Right forelimb (tissue), 1 donor: ENCODE results near the gene DLG3.
A peak's percentile ranks its signal among the peaks of the same experiment; 100 is the strongest.

Experiments used
- DNase-seq: peaks from one replicate; pipeline ENCODE4 v3.0.0-alpha.2; 2018

The DLG3 gene

GRCh38 chrX:70437921-70438665 lies 6.5 kb upstream of the DLG3 start:
- DNase-seq = no peak

DNA sequence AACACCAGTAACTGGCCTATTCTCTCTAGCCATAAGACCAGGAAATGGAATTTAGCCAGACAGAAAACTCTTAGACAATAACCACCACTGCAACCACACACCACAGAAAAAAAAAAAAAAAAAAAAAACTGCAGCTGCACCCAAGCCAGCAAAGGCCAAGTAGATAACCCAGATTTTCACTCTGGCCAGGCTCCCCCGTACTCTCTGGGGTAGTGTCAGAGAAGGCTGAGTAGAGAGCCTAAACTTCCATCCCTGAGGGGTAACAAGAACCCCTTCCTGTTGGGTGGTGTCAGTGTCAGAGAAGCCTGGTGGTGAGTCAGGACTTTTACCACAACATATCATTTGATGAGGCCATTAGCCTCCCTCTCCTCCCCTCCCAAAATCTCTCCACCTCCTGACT lies 5.6 kb upstream of the DLG3 start:
- DNase-seq = no peak

DNA sequence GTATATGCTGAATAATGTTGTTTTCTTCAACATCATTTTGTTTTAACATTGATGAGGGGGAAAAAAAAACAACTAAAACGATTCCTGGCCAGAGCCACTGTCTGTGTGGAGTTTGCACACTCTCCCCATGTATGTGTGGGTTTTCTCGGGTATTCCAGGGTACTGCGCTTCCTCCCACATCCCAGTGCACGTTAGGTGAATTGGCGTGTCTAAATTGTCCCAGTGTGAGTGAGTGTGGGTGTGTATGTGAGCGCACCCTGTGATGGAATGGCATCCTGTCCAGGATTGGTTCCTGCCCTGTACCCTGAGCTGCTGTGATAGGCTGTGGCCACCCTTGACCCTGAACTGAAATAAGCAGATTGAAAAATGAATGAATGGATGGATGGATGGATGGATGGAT lies 2.4 kb upstream of the DLG3 start:
- no peak for DNase-seq

GRCh38 chrX:70444946-70445656 lies 466 bp downstream of the DLG3 start:
- no peak for DNase-seq

DNA sequence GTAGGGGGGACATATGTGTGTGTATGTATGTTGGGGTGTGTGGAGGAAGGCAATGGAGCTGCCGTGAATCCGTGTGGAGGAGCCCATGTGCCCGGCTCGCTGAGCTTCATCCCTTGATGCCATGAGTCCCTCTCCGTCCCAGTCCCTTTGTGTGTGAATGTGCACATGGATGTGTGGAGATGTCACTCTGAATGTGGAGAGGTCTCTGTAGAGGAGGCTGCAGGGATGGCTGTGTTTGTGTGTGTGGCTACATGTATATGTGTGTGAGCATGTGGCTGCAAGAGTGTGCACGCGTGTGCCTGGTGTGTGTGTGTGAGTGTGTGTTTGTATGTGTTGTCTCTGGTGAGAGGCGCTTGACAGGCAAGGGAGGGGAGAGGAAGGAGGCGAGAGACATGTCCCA lies 1.3 kb downstream of the DLG3 start:
- DNase-seq = no peak

DNA sequence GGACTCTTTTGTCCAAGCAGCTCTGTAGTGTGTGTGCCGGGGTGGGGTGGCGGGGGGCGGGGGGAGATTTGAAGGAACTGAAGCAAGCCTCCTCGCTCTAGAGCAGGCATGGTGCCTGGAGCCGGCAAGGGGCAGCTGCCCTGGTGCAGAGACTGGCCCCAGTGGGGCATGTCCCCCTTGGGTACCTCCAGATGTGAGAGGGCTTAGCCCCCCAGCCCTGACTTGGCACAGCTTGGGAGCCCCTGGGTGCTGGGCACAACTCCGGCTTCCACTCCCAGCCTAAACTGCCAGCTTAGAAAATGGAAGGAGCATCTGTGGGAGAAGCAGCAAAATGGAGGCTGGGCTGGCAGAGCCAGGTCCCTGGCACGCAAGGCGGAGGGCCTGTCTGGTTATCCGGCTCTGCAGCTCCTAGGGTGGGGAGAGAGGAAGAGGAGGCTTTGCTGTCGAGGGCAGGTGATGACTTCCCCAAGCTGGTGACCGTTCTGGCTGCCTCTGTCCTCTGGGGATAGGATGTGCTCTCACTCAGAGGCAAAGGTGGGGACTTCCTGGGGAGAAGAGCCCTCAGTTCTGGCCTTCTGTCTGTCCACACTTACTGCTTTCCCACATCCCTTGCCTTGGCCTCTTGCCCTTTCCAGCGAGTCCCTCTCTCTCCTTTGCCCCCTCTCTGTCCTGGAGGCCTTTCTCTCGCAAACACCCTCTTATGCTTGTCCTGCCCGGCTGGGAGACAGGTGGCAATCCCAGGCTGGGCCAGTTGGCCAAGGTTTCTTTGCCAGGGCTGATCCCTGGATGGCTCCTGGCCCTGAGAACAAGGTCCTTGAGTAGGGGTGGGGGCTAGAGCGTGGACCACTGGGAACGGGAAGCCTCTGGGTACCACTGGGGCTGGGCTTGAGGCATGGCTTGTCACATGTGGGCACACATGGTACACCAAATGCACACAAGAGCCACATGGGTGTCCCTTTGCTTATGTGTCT lies 2.0 kb downstream of the DLG3 start:
- DNase-seq = no peak

DNA sequence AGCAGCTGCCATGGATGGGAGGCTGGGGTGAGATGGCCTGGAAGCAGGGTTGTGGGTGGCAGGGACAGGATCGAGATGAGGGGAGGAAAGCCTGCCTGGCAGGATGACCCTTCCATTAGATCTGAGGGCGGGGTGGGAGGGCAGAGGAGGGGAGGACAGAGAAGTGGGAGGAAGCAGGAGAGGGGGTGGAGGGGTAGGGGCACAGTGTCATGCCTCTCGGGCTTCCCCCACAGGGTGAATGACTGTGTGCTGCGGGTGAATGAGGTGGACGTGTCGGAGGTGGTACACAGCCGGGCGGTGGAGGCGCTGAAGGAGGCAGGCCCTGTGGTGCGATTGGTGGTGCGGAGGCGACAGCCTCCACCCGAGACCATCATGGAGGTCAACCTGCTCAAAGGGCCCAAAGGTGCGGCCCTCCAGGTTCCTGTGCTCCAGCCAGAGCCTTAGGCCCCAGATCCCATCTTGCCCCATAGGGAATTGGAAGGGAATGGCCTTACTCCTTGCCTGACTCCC lies 4.9 kb downstream of the DLG3 start:
- no peak for DNase-seq

DNA sequence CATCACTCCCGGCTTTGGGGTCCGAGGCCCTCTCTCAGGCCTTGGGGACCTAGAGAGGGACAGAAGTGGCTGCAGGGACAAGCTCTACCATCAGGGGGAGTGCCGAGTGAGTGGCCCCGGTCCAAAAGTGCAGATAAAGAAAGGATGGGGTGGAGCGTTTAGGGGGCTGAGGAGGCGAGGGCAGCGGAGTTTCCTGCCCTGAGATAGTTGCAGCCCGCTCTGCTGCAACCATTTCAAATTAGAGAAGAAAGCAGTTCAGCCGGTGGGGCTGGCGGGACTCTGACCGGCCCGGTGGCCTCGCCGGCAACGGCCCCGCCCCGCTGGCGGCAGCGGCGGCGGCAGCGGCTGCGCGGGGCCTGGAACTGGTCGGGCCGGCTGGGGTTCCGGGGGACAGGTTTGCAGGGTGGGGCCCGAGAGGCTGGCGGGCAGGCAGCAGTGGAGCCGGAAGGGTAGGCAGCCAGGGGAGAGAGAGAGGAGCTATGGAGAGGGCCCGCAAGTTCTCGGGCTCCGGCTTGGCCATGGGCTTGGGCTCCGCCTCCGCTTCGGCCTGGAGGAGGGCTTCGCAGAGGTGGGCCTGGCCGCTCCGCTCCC lies 7.6 kb downstream of the DLG3 start:
- DNase-seq = peak; percentile 66

GRCh38 chrX:70453024-70453618 lies 8.5 kb downstream of the DLG3 start:
- DNase-seq = no peak

GRCh38 chrX:70454441-70455365 lies 10.1 kb downstream of the DLG3 start:
- DNase-seq = peak; percentile 77

DNA sequence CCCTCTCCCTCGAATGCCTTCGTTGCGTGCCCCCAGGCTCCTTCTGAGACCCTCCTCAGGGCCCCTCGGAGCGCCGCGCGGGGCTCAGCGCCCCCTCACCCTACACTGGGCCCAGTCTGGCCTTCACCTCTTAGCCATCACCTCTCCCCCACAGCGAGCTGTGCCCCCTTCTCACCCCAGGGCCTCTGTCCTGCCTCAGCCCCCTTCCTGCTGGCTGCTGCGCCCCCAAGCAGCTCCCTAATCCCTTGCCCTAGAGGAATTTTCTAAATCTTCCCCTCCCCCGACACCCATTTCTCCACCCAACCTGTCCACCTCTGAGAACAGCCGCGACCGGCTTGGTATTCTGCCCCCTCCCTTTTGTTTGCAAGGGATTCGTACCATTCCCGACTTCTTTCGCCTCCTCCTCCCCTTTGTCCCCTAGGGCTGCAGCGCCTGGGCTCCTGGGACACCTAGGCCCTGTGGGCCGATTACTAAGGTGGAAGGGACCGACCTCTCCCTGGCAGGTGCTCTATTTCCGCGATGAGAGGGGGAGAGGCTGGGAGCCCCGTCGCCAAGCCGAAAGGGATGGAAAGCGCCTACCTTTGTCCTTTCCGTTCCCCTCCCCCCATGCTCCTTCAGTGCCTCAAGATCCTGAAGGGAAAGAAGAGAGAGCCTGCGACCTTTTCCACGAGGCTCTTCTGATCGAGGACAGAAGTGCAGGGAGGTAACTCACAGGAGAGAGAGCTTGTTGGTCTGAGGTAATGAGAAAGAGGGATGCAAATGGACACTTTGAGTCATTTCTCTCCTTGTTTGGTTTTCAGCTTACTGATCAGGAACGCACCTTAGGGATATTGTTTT lies 10.9 kb downstream of the DLG3 start:
- no peak for DNase-seq

DNA sequence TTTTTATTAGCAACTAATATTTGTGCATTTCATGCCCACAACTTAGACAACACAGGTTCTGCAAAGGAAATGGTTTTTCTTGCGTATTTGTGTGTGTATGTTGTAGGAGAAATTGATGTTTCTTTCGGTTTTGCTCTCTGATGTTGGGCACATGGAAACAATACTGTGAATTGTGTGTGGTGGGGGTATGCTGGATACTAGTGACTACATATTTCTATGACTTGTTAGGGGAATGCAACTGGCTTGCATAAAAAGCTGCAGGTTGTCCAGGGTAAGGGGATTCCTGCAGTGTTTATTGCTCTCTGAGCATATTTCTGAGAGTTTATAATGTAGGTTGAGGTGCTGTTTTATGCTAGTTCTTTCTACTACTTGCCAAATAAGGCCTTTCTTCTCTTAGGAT lies 11.6 kb downstream of the DLG3 start:
- DNase-seq = no peak

DNA sequence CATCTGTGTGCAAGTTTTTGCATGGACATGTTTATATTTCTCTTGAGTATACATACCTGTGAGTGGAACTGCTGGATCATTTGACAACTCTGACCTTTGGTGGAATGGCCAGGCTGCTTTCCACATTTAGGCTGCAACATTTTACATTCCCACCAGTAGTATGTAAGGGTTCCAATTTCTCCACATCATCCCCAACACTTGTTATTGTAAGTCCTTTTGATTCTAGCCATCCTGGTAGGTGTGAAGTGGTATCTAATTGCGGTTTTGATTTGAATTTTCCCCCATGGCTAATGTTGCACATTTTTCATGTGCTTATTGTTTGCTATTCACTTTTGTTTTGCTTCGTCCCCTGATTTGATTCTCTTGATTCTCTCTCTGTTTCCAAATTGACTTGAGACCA lies 16.4 kb downstream of the DLG3 start:
- DNase-seq = no peak

- no peak for DNase-seq
Measured at GRCh38 chrX:70464051-70464450, 19.4 kb downstream of the DLG3 start.

- DNase-seq = no peak
Measured at GRCh38 chrX:70466968-70467367, 22.3 kb downstream of the DLG3 start.

- no peak for DNase-seq
Measured at GRCh38 chrX:70468709-70469108, 24.1 kb downstream of the DLG3 start.

DNA sequence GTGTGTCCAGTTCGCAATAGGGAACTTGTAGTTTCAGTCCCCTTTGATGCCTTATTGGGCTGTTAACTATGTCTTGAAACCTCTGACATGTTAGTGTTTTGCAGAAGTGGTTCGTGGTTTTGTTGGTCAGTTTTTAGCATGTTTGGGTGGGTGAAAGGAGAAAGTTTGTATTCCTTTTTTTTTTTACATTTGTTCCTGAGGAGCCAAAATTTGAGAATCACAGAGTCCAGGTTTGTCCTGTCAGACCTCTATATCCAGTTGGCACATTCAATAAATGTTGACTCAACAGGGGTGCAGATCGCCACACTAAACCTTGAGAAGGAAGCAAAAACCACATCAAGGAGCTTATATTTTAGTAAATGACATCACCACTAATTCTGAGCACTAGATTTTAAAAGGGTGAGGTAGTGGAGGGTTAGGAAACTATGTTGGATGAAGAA lies 26.2 kb downstream of the DLG3 start:
- DNase-seq = no peak

DNA sequence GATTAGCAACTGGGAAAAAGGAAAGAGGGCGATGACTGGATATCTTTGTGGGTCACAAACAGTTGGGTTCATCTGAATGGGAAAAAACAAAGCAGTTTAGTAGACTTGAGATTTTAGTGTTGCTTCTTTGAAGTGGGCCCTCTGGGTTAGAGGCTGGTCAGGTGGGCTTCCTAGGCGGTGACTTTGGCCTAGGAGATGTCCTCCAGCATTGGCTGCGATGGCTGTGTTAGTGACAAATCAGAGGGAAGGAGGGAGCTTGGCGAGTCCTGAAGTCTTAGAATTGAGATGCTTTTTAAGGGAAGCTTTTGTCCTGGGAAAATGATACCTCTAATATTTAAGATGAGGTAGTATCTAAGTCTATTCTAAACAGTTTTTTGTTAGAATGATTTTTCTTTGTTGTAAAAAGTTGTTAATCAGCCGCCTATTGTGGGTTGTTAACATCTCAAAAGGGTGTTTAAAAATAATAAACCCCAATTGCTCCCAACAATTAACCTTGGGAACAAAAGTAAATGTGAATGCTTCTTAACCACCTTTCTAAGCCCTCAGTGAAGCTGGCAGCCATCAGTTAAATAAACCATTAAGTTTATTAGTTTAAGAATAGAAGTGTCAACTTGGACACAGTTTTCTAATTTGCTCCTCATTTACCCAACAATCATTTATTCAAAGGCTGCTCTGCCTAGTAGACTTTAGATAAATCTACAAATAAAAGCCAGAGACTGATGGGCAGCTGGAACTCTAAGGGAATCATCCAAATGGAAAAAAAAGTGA lies 31.7 kb downstream of the DLG3 start:
- no peak for DNase-seq
